Cardiac muscle cell (in vitro differentiated cells and primary cell): ENCODE results near the gene SINHCAF. TPM values are rescaled to one million over a fixed set of nuclear protein-coding genes. Genes with fewer than 3 reads are reported as not detected.

Experiments used
- DNase-seq, 2 donors: peaks; one replicate each; pipeline versions ENCODE4 v3.0.0 to v3.0.0-alpha.2; 2010 to 2017; ENCODE audit warnings: low read depth in 1 of 2, low spot score in 1 of 2
- H3K27ac ChIP-seq: fragments of 200-600 bp; sonication (generic); 2 replicates; pipeline ENCODE4 v1.5.1; 2016
- H3K27me3 ChIP-seq: fragments of 200-600 bp; sonication (generic); 2 replicates; pipeline ENCODE4 v1.6.0; 2016; ENCODE audit warnings: control low read depth
- H3K36me3 ChIP-seq: fragments of 200-600 bp; sonication (generic); 2 replicates; pipeline ENCODE4 v1.5.1; 2016; ENCODE audit warnings: control low read depth
- H3K4me1 ChIP-seq: fragments of 200-600 bp; sonication (generic); 2 replicates; pipeline ENCODE4 v1.8.1; 2017; ENCODE audit warnings: low read depth, mild to moderate bottlenecking, mixed run types
- H3K4me3 ChIP-seq: fragments of 200-600 bp; sonication (generic); 2 replicates; pipeline ENCODE4 v1.5.1; 2016; ENCODE audit warnings: mild to moderate bottlenecking
- H3K9me3 ChIP-seq: fragments of 200-600 bp; sonication (generic); 2 replicates; pipeline ENCODE4 v1.5.1; 2017; ENCODE audit warnings: low read depth, mild to moderate bottlenecking, control low read depth
- polyA plus RNA-seq: library from polyadenylated mRNA; unstranded; fragments of >200 nt; fragmentation: Nextera tagmentation; extraction: Ambion mirVana; gene quantifications from 2 replicates; pipeline ENCODE4 v1.2.1, GENCODE V29; 2016
- total RNA-seq: library from RNA; depleted of rRNA; stranded (reverse); fragments of >200 nt; gene quantifications from 2 replicates; pipeline ENCODE4 v1.2.3, GENCODE V29; 2016
- TF ChIP-seq, protein P1 (sequence below): IDR thresholded peaks from 2 replicates; pipeline ENCODE4 v1.5.1; 2012; ENCODE audit warnings: low read depth, mild to moderate bottlenecking, low read length

The SINHCAF gene
- total and polyA plus RNA-seq, 2 experiments from 2014 or later, result 102 to 176 TPM

DNA sequence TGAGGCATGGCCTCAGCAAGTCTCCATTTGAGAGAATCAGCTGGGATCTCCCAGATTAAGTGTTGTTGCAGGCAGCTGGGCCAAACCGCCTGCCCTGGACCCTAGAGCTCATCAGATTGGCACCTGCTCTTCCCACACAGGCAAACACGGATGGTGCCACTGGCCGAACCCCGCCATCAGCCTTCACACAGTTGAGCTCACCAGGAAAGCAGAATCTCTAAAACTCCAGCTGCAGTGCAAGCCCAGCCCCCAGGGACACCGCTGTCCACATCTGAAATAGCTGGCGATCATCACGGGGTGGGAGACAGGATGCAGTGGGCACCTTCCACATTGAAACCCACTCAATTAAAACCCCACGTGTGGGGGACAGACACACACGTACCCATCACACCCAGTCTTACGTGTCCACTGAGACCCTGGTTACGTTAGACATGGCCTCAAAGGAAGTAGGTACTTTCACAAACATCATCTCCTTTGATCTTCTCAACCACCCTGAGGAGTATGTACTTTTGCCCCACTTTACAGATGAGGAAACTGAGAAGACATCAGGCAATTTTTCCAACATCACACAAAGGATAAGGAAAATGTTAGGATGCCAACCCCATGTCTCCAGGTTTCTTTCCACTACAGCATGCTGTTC is 88.8 kb downstream of the SINHCAF start:
- Histone ChIP-seq H3K9me3 (no peaks in the 10 kb centered on the region), H3K36me3 (no peaks in the 10 kb centered on the region), H3K4me3 (no peak overlapping the region), H3K27me3 (no peaks in the 10 kb centered on the region), H3K4me1 (no peaks in the 10 kb centered on the region), H3K27ac (no peak overlapping the region)
- TF ChIP-seq, protein P1, sequence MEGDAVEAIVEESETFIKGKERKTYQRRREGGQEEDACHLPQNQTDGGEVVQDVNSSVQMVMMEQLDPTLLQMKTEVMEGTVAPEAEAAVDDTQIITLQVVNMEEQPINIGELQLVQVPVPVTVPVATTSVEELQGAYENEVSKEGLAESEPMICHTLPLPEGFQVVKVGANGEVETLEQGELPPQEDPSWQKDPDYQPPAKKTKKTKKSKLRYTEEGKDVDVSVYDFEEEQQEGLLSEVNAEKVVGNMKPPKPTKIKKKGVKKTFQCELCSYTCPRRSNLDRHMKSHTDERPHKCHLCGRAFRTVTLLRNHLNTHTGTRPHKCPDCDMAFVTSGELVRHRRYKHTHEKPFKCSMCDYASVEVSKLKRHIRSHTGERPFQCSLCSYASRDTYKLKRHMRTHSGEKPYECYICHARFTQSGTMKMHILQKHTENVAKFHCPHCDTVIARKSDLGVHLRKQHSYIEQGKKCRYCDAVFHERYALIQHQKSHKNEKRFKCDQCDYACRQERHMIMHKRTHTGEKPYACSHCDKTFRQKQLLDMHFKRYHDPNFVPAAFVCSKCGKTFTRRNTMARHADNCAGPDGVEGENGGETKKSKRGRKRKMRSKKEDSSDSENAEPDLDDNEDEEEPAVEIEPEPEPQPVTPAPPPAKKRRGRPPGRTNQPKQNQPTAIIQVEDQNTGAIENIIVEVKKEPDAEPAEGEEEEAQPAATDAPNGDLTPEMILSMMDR, result no peak
- DNase-seq, result no peak

DNA sequence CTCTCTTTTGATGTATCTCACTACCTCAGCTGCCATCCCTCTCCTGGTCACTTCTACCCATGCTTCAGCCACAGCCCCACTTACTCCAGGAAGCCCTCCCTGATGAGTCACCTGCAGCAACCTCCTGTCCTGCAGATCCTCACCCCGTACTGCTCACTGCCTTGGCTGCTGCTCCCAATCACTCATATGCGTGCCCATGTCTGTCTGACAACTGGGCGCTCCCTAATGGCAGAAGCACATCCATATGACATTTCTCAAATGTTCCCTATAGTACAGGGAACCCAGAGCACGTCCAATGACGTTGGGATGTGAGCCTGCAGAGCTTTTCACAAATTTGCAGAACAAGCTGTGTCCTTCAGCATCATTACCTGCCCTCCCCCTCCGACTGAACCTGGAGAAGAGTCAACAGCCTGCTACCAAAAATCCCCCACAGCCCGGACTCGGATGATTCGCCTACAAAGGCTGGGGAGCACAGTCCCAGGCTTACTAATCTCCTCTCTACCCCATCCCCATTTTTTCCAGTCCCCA is 90.0 kb downstream of the SINHCAF start:
- H3K9me3 ChIP-seq, result no peaks in the 10 kb centered on the region
- no peak for DNase-seq
- H3K4me3 ChIP-seq, result no peak overlapping the region
- H3K27me3 ChIP-seq, result no peaks in the 10 kb centered on the region
- TF ChIP-seq, protein P1, result no peak
- no peaks in the 10 kb centered on the region for H3K4me1 ChIP-seq
- no peak overlapping the region for H3K27ac ChIP-seq
- H3K36me3 ChIP-seq, result no peaks in the 10 kb centered on the region

DNA sequence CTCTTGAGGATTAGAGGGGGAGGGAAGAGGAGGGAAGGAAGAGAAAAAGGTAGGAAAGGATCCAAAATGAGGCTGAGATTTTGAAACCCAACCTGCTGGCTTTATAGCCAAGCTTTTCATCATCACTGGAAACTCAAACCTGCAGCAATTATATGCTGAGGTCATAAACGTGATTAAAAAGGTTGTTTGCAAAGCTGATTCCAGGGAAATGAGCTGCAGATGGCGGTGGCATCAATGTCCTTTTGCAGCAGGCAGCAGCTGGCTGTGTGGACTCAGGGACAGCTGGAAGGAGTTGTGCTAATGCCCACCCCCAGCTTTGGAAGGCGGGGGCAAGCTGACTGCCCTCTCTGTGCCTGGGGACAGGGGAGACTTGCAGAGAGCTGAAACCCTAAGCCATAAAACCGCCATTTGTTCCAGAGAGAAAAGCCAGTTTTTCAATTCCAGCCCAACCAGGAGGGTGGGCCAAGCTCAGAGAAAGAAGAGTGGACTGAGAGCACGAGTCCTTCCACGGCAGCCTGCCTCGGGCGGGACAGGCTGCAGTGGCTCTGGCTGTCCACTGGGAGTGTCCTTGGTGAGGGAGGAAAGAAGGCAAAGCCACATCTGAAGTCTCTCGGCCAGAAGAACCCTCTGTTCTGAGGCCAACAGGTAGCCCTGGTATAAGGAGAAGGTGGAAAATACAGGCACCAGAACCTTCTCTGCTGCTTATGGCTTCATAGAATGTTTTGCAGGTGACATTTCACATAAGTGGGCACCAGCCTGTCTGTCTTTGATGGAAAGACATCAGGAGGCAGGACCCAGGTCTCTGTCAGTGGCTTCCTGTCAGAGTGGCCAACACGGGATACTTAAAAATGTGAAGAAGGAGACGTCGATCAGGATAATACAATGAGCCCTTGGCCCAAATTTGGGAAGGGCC is 90.7 kb downstream of the SINHCAF start:
- Histone ChIP-seq H3K27ac (no peak overlapping the region), H3K9me3 (no peaks in the 10 kb centered on the region), H3K36me3 (no peaks in the 10 kb centered on the region), H3K4me3 (no peak overlapping the region), H3K4me1 (no peaks in the 10 kb centered on the region), H3K27me3 (no peaks in the 10 kb centered on the region)
- peak; percentile 55 to 62 for DNase-seq
- TF ChIP-seq, protein P1, result peak; percentile 55

DNA sequence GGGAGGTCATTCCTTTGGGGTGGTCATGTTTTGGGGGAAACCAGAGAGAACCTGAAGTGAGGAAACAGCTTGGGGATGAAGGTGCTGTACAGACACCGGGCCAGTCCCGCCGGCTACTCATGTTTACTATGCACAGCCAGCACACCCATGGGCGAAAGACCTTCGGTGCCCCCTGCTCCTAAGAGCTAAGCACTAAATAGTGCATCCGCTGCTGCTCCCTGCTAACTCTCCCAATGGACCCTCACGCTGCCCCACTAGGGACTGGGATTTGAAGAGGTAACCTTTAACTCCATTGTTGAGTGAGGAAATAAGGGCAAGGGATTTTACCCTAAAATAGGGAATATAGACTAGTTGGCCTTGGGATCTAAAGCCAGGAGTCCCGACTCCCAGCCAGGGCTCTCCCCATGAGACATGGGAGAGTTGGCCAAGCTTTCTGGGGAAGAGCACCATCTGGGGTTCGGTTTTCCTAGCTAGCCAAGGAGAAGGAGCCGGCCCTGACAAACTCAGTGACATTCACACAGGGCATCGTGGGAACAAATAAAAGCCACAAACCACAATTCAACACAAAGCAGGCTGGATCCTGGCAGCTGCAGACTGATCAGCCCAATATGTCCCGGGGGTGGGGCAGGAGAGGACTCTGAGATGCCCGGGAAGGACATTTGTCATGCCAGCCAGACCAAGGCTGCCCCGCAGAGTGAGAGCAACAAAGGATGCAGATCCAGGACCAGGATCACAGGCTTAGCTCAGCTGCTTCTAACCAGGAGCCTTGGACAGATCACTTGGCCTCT is 91.7 kb downstream of the SINHCAF start:
- no peak overlapping the region for H3K4me3 ChIP-seq
- no peak for DNase-seq
- H3K27ac ChIP-seq, result no peak overlapping the region
- H3K27me3 ChIP-seq, result no peaks in the 10 kb centered on the region
- no peaks in the 10 kb centered on the region for H3K9me3 ChIP-seq
- TF ChIP-seq, protein P1, result no peak
- no peaks in the 10 kb centered on the region for H3K36me3 ChIP-seq
- H3K4me1 ChIP-seq, result no peaks in the 10 kb centered on the region

DNA sequence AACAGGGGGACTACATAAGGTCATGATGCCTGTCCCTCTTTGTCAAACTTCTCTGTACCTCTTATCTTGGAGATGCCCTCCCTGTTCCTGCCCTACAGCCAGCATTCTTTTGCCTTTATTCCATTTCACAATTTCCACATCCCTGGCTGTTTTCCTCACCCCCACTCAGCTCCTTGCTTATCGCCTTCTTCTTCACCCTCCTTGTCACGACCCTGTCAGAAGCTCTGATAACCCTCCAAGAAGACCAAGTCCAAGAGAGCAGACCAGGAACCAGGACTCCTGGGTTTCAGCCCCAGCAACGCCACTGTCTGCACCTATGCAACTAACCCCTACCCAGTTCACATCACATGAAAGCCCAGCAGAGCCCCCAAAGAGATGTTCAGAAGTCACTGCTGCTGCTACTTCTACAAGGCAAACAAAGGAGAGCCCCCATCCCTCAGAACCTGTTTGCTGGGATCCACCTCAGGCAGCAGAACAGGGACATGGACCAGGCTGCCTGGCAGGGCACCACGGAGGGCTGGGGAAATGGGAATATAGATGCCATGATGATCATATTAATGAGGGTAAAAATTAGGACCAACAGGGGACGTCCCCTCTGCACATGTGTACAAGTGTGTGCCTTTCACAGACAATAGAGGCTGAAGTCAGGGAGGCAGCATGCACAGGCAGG is 92.8 kb downstream of the SINHCAF start:
- H3K27me3 ChIP-seq, result no peaks in the 10 kb centered on the region
- no peaks in the 10 kb centered on the region for H3K4me1 ChIP-seq
- H3K36me3 ChIP-seq, result no peaks in the 10 kb centered on the region
- no peak overlapping the region for H3K4me3 ChIP-seq
- H3K27ac ChIP-seq, result no peak overlapping the region
- TF ChIP-seq, protein P1, result no peak
- H3K9me3 ChIP-seq, result no peaks in the 10 kb centered on the region
- DNase-seq, result no peak
